Measurements from ENCODE around the gene MID1.

Gene MID1

DNA sequence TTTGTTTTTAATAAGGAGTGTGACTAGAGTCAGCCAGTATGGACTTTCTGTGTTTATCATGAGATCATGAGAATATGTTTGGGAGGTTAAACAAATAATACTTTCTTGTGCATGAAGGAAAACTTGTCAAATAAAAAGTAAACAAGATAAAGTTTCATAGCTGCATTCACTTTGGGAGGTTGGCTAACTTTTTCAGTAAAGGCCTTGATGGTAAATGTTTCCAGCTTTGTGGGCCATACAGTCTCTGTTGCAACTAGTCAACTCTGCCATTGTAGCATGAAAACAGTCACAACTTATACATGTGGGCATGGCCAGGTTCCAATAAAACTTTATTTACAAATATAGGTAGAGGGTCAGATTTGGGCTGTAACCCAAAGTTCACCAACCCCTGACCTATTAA, 150.4 kb downstream of the MID1 start:
- CTCF ChIA-PET, result no interaction called here
- no peak for TF ChIP-seq GLIS2 (tag by site-specific recombination; IDR thresholded peaks at IDR 0.05)
- no peak for TF ChIP-seq HOXD13 (CRISPR knock-in tag; IDR thresholded peaks at IDR 0.05; ENCODE audit: borderline replicate concordance)
- TF ChIP-seq, protein P1, sequence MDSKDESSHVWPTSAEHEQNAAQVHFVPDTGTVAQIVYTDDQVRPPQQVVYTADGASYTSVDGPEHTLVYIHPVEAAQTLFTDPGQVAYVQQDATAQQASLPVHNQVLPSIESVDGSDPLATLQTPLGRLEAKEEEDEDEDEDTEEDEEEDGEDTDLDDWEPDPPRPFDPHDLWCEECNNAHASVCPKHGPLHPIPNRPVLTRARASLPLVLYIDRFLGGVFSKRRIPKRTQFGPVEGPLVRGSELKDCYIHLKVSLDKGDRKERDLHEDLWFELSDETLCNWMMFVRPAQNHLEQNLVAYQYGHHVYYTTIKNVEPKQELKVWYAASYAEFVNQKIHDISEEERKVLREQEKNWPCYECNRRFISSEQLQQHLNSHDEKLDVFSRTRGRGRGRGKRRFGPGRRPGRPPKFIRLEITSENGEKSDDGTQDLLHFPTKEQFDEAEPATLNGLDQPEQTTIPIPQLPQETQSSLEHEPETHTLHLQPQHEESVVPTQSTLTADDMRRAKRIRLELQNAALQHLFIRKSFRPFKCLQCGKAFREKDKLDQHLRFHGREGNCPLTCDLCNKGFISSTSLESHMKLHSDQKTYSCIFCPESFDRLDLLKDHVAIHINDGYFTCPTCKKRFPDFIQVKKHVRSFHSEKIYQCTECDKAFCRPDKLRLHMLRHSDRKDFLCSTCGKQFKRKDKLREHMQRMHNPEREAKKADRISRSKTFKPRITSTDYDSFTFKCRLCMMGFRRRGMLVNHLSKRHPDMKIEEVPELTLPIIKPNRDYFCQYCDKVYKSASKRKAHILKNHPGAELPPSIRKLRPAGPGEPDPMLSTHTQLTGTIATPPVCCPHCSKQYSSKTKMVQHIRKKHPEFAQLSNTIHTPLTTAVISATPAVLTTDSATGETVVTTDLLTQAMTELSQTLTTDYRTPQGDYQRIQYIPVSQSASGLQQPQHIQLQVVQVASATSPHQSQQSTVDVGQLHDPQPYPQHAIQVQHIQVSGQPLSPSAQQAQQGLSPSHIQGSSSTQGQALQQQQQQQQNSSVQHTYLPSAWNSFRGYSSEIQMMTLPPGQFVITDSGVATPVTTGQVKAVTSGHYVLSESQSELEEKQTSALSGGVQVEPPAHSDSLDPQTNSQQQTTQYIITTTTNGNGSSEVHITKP (tag by site-specific recombination; IDR thresholded peaks at IDR 0.05), result no peak
- no peak for TF ChIP-seq ZNF544 (tag by site-specific recombination; IDR thresholded peaks at IDR 0.05)
- no peak for TF ChIP-seq ZNF354C (tag by site-specific recombination; IDR thresholded peaks at IDR 0.05; ENCODE audit: borderline replicate concordance, low read depth)
- TF ChIP-seq ZFHX2 (tag by site-specific recombination; conservative IDR thresholded peaks at IDR 0.05), result no peak
- TF ChIP-seq ZNF558 (tag by site-specific recombination; IDR thresholded peaks at IDR 0.05), result no peak
- no peak for TF ChIP-seq ZNF239 (tag by site-specific recombination; IDR thresholded peaks at IDR 0.05)
- H3K9me3 ChIP-seq (ENCODE audit: control insufficient read depth, insufficient read depth, low read depth, low read length), result no peaks in the 10 kb centered on the region
- POLR2A ChIA-PET, result interaction anchor here (0.5 kb wide), 1 partner anchor 668 kb away, joined by 4 read pairs; no protein-coding TSS in a partner anchor
- peaks cover 0 to 98% of the 10 kb centered on the region in 2 experiments for H3K36me3 ChIP-seq (ENCODE audit: control insufficient read depth in 2 of 2, insufficient read depth in 1 of 2, low read length in 2 of 2)
- no peak overlapping the region for H3K27ac ChIP-seq (ENCODE audit: extremely low read depth, low read depth, low read length)
- H3K4me1 ChIP-seq (ENCODE audit: control insufficient read depth, insufficient read depth, low read length), result no peaks in the 10 kb centered on the region
- no peak overlapping the region for H3K4me3 ChIP-seq (ENCODE audit: low read depth, low read length)

DNA sequence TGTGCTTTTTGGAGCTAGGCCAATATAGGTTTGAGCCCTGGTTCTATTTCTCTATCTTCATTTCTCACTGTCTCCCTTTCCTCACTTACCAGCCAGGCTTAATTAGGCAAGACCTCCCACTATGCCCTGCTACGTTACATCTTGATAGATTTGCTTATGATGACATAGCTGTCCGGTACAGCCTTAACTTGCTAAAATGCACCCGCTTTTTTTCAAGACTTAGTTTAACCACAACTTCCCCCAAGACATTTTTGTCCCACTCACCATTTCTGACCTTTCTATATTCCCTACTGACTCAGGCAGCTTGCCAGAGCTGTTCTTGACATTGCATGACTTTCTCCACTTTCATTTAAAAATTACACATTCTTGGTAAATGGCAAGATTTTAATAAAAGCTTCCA, 152.6 kb downstream of the MID1 start:
- ChIA-PET CTCF (no interaction called here), POLR2A (no interaction called here)
- no peaks in the 10 kb centered on the region for H3K9me3 ChIP-seq (ENCODE audit: control insufficient read depth, insufficient read depth, low read depth, low read length)
- no peaks in the 10 kb centered on the region for H3K4me1 ChIP-seq (ENCODE audit: control insufficient read depth, insufficient read depth, low read length)
- peaks cover 0 to 93% of the 10 kb centered on the region in 2 experiments for H3K36me3 ChIP-seq (ENCODE audit: control insufficient read depth in 2 of 2, insufficient read depth in 1 of 2, low read length in 2 of 2)
- H3K27ac ChIP-seq (ENCODE audit: extremely low read depth, low read depth, low read length), result no peak overlapping the region
- no peak for TF ChIP-seq ZNF416 (tag by site-specific recombination; IDR thresholded peaks at IDR 0.05)
- TF ChIP-seq ZNF211 (tag by site-specific recombination; IDR thresholded peaks at IDR 0.05; ENCODE audit: low read depth), result no peak
- TF ChIP-seq RBAK (tag by site-specific recombination; IDR thresholded peaks at IDR 0.05), result no peak
- TF ChIP-seq ZNF184 (tag by site-specific recombination; IDR thresholded peaks at IDR 0.05), result no peak
- no peak for TF ChIP-seq ZNF768 (tag by site-specific recombination; IDR thresholded peaks at IDR 0.05)
- TF ChIP-seq TCF7L2 (IDR thresholded peaks at IDR 0.05; ENCODE audit: borderline replicate concordance, low read depth, low read length), result no peak
- TF ChIP-seq ZNF354C (tag by site-specific recombination; IDR thresholded peaks at IDR 0.05; ENCODE audit: borderline replicate concordance, low read depth), result no peak
- TF ChIP-seq, protein P1 (tag by site-specific recombination; IDR thresholded peaks at IDR 0.05), result no peak
- TF ChIP-seq ZNF560 (tag by site-specific recombination; IDR thresholded peaks at IDR 0.05; ENCODE audit: borderline replicate concordance), result no peak
- TF ChIP-seq, protein P2, sequence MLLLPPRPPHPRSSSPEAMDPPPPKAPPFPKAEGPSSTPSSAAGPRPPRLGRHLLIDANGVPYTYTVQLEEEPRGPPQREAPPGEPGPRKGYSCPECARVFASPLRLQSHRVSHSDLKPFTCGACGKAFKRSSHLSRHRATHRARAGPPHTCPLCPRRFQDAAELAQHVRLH (tag by site-specific recombination; IDR thresholded peaks at IDR 0.05), result no peak
- no peak for TF ChIP-seq ZNF843 (tag by site-specific recombination; IDR thresholded peaks at IDR 0.05)
- TF ChIP-seq REPIN1 (tag by site-specific recombination; IDR thresholded peaks at IDR 0.05; ENCODE audit: low read depth), result no peak
- TF ChIP-seq ZBTB7A (tag by site-specific recombination; IDR thresholded peaks at IDR 0.05; ENCODE audit: low read depth), result no peak
- no peak for TF ChIP-seq EGR2 (tag by site-specific recombination; IDR thresholded peaks at IDR 0.05; ENCODE audit: low read depth)
- no peak overlapping the region for H3K4me3 ChIP-seq (ENCODE audit: low read depth, low read length)
